GM21723 (cell line): ENCODE results near the gene CLDN9.

Source experiments
- ATAC-seq: cut with Tn5 transposase; IDR thresholded peaks from one replicate; pipeline ENCODE4 v1.9.1; 2021; ENCODE audit warnings: mild to moderate bottlenecking, moderate library complexity; ENCODE audit not compliant: unreplicated experiment

Gene CLDN9

GRCh38 chr16:2973605-2974318 lies 39.0 kb upstream of the CLDN9 start:
- ATAC-seq = no peak

DNA sequence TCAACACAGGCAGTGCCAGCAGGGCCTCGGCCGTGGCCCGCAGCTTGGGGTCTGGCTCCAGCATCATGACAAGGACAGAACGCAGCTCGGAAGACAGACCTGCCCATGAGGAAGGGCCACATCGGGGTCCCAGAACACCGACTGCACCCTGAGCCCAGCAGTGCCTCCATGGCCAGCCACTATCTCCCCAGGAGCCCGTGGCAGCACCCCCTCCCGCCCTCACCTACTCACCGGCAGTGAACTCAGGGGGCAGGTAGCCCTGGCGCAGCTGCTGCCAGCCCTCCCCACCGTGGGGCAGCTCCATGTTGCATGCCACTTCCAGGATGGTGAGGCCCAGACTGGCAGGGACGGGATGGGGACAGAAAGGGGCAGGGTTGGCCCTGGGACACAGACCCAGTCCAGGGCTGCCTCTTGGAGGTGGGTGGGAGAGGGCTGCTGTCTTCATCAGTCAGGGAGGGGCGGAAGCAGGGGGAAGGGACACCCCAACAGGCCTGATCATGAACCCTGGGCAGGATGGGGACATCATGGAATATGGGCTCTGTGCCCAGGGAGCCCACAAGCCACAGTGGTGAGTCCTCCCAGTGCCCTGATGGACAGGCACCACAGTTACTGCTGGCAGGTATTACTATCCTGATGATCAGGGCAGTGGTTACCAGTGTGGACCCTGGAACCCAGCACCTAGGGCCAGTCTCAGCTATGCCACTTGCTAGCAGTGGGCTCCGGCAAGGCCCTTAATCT lies 38.2 kb upstream of the CLDN9 start:
- no peak for ATAC-seq

GRCh38 chr16:2975161-2975795 lies 37.4 kb upstream of the CLDN9 start:
- ATAC-seq = no peak

- no peak for ATAC-seq
These were observed 36.5 kb upstream of the CLDN9 start for GRCh38 chr16:2976201-2976600.

GRCh38 chr16:2976673-2977072 lies 36.0 kb upstream of the CLDN9 start:
- no peak for ATAC-seq

GRCh38 chr16:2977440-2977839 lies 35.3 kb upstream of the CLDN9 start:
- no peak for ATAC-seq

DNA sequence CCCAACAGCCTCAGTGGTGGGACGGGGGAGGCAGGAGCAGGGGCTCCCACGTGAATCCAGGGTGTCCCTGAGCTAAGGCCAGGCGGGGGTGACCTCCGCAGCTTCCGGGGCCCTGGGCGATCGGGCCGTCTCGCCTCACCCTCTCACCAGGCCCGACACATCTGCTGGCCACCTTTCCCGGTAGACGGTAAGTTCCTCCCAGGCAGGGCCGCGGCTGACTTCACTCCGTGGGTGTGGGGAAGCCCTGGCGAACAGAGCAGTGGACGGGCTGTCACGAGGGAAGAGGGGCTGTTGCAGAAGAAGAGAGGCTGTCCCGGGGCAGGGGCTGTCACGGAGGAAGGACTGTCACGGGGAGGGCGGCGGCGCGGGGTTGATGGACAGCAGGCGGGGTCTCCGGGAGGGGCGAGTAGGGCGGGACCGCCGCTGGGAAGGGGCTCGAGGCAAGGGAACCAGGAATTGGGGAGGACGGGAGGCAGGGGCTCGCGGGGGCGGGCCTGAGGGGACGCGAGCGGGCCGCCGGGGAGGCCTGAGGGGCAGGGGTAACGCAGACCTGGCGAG lies 33.0 kb upstream of the CLDN9 start:
- peak; percentile 11 for ATAC-seq

DNA sequence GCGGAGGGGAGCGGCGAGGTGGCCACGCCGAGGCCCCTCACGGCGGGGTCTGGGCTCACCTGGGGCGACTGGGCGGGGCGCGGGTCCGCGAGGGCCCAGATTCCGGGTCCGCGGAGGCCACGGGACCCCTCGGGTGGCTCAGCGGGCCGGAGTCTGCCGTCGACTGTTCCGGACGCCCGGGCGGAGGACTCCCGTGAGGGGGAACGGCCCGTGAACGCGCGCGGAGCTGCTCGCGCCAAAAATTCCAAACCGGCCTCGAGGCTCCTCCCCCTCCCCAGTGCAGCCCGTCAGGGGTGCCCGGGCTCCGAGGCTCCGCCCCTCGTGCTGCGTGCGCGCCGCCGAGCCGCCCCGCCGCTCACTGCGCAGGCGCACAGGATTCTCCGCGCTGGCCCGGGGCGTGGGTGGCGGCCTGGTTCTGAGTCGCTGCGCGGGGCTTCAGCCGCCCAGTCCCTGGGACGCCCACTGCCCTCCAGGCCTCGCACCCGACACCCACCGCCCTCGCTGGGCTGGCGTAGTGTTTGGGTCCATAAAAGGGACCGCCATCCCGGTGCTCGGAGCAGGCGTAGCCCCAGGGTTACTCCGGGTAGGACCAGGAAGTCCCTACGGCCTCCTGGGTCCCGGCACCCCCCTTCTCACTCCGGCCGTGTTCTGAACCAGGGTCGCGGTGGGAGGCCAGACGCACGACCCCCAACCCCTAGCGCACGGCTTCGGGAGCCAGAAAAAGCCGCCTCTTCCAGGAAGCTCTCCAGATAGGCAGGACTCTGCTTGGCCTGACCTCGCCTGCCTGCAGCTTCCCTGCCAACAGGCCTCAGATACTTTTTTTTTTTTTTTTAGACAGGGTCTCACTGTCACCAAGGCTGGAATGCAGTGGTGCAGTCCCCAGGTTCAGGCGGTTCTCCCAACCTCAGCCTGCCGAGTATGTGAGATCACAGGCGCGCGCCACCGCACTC lies 32.2 kb upstream of the CLDN9 start, which contains the start of gene PKMYT1:
Gene PKMYT1 (minus strand): TSS at position 220 of the 950 bp plus-strand sequence. CDS start 789 bp downstream, outside the sequence.
- peak; percentile 62 for ATAC-seq

DNA sequence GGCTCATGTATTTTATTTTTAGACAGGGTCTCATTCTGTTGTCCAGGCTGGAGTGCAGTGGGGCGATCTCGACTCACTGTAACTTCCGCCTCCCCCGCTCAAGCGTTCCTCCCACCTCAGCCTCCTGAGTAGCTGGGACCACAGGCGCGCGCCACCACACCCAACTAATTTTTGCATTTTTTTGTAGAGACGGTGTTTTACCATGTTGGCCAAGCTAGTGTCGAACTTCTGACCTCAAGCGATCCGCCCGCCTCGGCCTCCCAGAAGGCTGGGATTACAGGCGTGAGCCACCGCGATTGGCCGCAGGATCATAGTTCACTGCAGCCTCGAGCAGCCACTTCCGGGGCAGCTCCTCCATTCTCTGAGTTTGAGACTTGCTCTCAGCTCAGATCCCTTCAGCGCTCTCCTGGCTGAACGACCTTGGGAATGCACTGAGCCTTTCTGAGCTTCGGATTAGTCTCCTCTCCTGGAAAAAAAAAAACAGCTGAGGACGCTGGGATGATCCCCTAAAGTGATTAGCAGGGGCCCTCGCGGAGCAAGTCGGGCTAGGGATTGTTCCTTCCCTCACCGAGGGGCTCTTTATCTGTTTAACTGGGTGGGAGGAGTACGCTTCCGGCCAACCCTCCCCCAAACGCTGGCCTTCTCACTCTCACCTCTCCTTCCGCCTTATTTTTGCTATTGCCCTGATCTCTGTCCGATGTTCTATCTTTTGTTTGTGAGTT lies 31.4 kb upstream of the CLDN9 start:
- ATAC-seq = no peak

GRCh38 chr16:2981899-2982250 lies 30.8 kb upstream of the CLDN9 start:
- ATAC-seq = no peak

DNA sequence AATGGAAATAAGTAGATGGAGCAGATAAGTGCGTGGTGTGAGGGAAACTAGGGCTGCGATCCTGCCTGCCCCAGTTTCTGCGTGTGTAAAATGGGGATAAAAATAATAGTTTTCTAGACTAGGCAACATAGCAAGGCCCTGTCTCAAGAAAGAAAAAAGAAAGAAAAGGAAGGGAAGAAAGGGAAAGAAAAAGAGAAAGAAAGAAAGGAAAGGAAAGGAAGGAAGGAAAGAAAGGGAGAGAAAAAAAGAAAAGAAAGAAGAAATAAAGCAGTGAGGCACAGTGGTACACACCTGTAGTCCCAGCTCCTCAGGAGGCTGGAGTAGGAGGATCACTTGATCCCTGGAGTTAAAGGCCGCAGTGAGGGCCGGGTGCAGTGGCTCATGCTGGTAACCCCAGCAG lies 30.3 kb upstream of the CLDN9 start:
- ATAC-seq = no peak

GRCh38 chr16:2983706-2984136 lies 29.0 kb upstream of the CLDN9 start:
- no peak for ATAC-seq

- ATAC-seq = no peak
These were observed 27.3 kb upstream of the CLDN9 start for GRCh38 chr16:2985462-2985861.

DNA sequence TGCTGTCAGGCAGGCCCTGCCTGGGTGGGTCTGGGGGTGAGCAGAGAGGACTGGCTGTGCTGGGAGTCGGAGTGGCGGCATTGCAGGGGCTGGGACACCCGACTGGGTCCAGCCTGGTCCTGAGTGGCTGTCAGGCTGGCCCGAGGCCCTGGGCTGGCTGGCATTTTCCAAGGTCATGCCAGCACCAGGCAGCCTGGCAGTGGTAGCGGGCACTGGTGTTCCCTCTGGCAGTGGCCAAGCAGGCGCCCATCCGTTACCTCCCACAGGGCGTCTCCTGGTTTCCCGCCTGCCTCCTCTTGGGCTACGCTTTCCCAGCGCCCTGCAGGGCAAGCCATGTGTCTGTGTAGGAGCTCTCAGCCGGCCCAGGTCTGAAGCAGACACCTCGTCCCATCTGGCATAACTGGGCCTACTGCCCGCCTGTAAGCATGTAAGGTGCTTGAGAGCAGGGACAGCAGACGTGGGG lies 26.8 kb upstream of the CLDN9 start:
- ATAC-seq = no peak

- no peak for ATAC-seq
These were observed 26.0 kb upstream of the CLDN9 start for GRCh38 chr16:2986623-2987188.

GRCh38 chr16:2987286-2987685 lies 25.4 kb upstream of the CLDN9 start:
- ATAC-seq = no peak

- no peak for ATAC-seq
These were observed 24.9 kb upstream of the CLDN9 start for GRCh38 chr16:2987833-2988232.

DNA sequence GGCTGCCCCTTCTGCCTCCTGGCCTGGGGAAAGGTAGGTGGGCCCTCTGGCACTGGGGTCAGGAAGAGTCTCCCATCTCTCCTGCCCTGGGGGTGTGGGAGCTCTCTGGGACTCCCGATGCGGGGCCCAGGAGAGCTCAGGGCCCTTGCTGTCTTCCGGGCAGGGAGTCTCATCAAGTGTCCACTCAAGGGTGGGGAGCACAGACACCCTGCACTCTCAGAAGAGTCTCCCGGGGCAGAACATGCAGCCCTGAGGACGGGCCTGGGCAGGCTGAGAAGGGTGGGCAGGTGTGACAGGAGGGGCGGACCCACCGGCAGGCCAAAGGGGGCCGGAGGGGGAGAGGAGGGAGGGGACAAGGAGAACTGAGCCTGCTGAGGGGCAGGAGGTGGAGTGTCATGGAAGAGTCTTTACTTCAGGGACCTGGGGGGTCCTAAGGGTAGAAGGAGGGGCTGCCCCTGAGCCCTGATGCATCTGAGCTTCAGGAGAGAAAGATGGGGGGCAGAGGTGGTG lies 24.1 kb upstream of the CLDN9 start:
- ATAC-seq = no peak

DNA sequence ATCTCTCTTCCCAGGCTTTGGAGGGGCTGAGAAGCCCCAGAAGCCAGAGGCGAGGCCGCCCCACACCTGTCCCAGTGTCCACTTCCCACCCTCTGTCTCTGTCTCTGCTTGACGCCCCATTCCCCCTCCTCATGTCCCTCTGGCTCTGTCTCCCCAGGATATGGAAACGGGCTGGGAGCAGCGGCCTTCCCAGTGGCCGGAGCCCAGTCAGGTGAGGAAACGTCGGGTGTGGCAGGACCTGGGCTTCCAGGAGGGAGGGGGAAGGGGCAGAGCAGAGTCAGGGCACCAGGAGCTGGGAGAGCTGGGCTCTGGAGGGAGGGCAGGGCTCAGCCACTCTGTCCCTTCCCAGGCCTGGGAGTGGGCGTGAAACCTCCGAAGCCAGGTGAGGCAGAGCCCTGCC lies 21.8 kb upstream of the CLDN9 start:
- ATAC-seq = no peak
